Vagina (tissue), 2 donors: ENCODE measurements around the gene MYLK4. TPM values are rescaled to one million over a fixed set of nuclear protein-coding genes. Genes with fewer than 3 reads are reported as not detected.

Source experiments
- DNase-seq, 2 donors: peaks; one replicate each; pipeline ENCODE4 v3.0.0-alpha.2; 2017; ENCODE audit errors: extremely low spot score in 2 of 2
- H3K27ac ChIP-seq: fragments of 200-600 bp; sonication (generic); one replicate; pipeline ENCODE4 v1.5.1; 2019
- H3K27me3 ChIP-seq: fragments of 200-600 bp; sonication (generic); one replicate; pipeline ENCODE4 v1.5.1; 2019
- H3K36me3 ChIP-seq, 2 donors: fragments of 200-600 bp; sonication (generic); one replicate each; pipeline ENCODE4 v1.5.1; 2017 to 2019
- H3K4me1 ChIP-seq: fragments of 200-600 bp; sonication (generic); one replicate; pipeline ENCODE4 v1.5.1; 2019
- H3K4me3 ChIP-seq, 2 donors: fragments of 200-600 bp; sonication (generic); 1 replicate in 1 of 2; 2 replicates in 1 of 2; pipeline ENCODE4 v1.5.1; 2016 to 2019
- H3K9me3 ChIP-seq: fragments of 200-600 bp; sonication (generic); one replicate; pipeline ENCODE4 v1.5.1; 2019
- CTCF ChIP-seq, 3 experiments: fragments of 450-650 bp in 2 of 3; fragments of 200-600 bp in 1 of 3; sonication (generic) in 1 of 3; IDR thresholded peaks; one replicate each; pipeline ENCODE4 v1.5.1; 2017 to 2019; ENCODE audit warnings: antibody characterized with exemption in 3 of 3, mild to moderate bottlenecking in 2 of 3, moderate library complexity in 2 of 3
- POLR2A ChIP-seq, 2 donors: fragments of 450-650 bp; IDR thresholded peaks; one replicate each; pipeline ENCODE4 v1.6.1; 2017; ENCODE audit warnings: antibody characterized with exemption in 2 of 2, mild to moderate bottlenecking in 2 of 2, moderate library complexity in 2 of 2
- POLR2AphosphoS5 ChIP-seq, 2 donors: sonication (generic); formaldehyde crosslinking; IDR thresholded peaks; one replicate each; pipeline ENCODE4 v1.9.0; 2017; ENCODE audit warnings: antibody characterized with exemption in 2 of 2, mild to moderate bottlenecking in 2 of 2, low read depth in 1 of 2; ENCODE audit not compliant: insufficient read depth in 1 of 2
- intact Hi-C: fragments of 100-400 bp; cut with DNase I; formaldehyde crosslinking; loops from one replicate; pipeline ENCODE4 v1.15.1; 2023
- total RNA-seq: library from RNA; depleted of rRNA; stranded (reverse); fragments of >200 nt; gene quantifications from one replicate; pipeline ENCODE4 v1.2.3, GENCODE V29; 2016

MYLK4 gene
- total RNA-seq, 1 donor from 2014 or later = 0.74 TPM

- Histone ChIP-seq H3K4me3 (no peak overlapping the region), H3K4me1 (no peaks in the 10 kb centered on the region), H3K36me3 (no peaks in the 10 kb centered on the region), H3K9me3 (no peaks in the 10 kb centered on the region), H3K27ac (no peak overlapping the region), H3K27me3 (no peaks in the 10 kb centered on the region)
- DNase-seq = peak in 1 of 2 donors; percentile 28
- intact Hi-C loops = no loop called here
- no peak for TF ChIP-seq POLR2AphosphoS5 (IDR thresholded peaks at IDR 0.05; ENCODE audit: insufficient read depth in 1 of 2, low read depth in 1 of 2)
Observed at GRCh38 chr6:2725999-2726567, 24.6 kb downstream of the MYLK4 start.

GRCh38 chr6:2725364-2725988 lies 25.2 kb downstream of the MYLK4 start:
- TF ChIP-seq POLR2A (IDR thresholded peaks at IDR 0.05) (no peak), POLR2AphosphoS5 (IDR thresholded peaks at IDR 0.05; ENCODE audit: insufficient read depth in 1 of 2, low read depth in 1 of 2) (no peak), CTCF (IDR thresholded peaks at IDR 0.05) (no peak)
- H3K4me1 ChIP-seq = no peaks in the 10 kb centered on the region
- intact Hi-C loops = no loop called here
- H3K27ac ChIP-seq = no peak overlapping the region
- no peak overlapping the region for H3K4me3 ChIP-seq
- H3K36me3 ChIP-seq = no peaks in the 10 kb centered on the region
- no peak for DNase-seq
- no peaks in the 10 kb centered on the region for H3K27me3 ChIP-seq
- no peaks in the 10 kb centered on the region for H3K9me3 ChIP-seq

- Histone ChIP-seq H3K9me3 (no peaks in the 10 kb centered on the region), H3K4me3 (no peak overlapping the region), H3K4me1 (no peaks in the 10 kb centered on the region), H3K27ac (no peak overlapping the region), H3K27me3 (no peaks in the 10 kb centered on the region), H3K36me3 (no peaks in the 10 kb centered on the region)
- TF ChIP-seq CTCF (IDR thresholded peaks at IDR 0.05) (no peak), POLR2AphosphoS5 (IDR thresholded peaks at IDR 0.05; ENCODE audit: insufficient read depth in 1 of 2, low read depth in 1 of 2) (no peak), POLR2A (IDR thresholded peaks at IDR 0.05) (no peak)
- DNase-seq = peak in 1 of 2 donors; percentile 7
- intact Hi-C loops = no loop called here
Observed at GRCh38 chr6:2721219-2721618, 29.5 kb downstream of the MYLK4 start.

GRCh38 chr6:2719093-2719455 lies 31.6 kb downstream of the MYLK4 start:
- TF ChIP-seq POLR2A (IDR thresholded peaks at IDR 0.05) (no peak), POLR2AphosphoS5 (IDR thresholded peaks at IDR 0.05; ENCODE audit: insufficient read depth in 1 of 2, low read depth in 1 of 2) (no peak)
- Histone ChIP-seq H3K36me3 (no peaks in the 10 kb centered on the region), H3K27ac (no peak overlapping the region), H3K4me3 (no peak overlapping the region), H3K4me1 (no peaks in the 10 kb centered on the region), H3K27me3 (no peaks in the 10 kb centered on the region), H3K9me3 (no peaks in the 10 kb centered on the region)
- DNase-seq = peak in 1 of 2 donors; percentile 25
- intact Hi-C loops = no loop called here

GRCh38 chr6:2718334-2719092 lies 32.2 kb downstream of the MYLK4 start:
- DNase-seq = no peak
- no peak overlapping the region for H3K4me3 ChIP-seq
- H3K4me1 ChIP-seq = no peaks in the 10 kb centered on the region
- no peak overlapping the region for H3K27ac ChIP-seq
- no peaks in the 10 kb centered on the region for H3K36me3 ChIP-seq
- H3K27me3 ChIP-seq = no peaks in the 10 kb centered on the region
- H3K9me3 ChIP-seq = no peaks in the 10 kb centered on the region
- intact Hi-C loops = no loop called here
- TF ChIP-seq POLR2A (IDR thresholded peaks at IDR 0.05) (no peak), POLR2AphosphoS5 (IDR thresholded peaks at IDR 0.05; ENCODE audit: insufficient read depth in 1 of 2, low read depth in 1 of 2) (no peak), CTCF (IDR thresholded peaks at IDR 0.05) (no peak)
